Heart right ventricle (tissue), 16 donors: ENCODE results near the gene ACVR2A. TPM values are rescaled to one million over a fixed set of nuclear protein-coding genes. Genes with fewer than 3 reads are reported as not detected.

Experiments used
- ATAC-seq, 8 donors: fragments of 200-7000 bp; cut with Tn5 transposase; one replicate each; pipeline ENCODE4 v1.9.1; 2020; ENCODE audit warnings: mild to moderate bottlenecking in 8 of 8, moderate library complexity in 8 of 8, moderate number of reproducible peaks in 1 of 8
- DNase-seq, 2 donors: peaks; one replicate each; pipeline ENCODE4 v3.0.0-alpha.2; 2020
- H3K27ac ChIP-seq, 10 donors: fragments of 200-600 bp; sonication (generic) in 2 of 10; one replicate each; pipeline versions ENCODE4 v1.5.0 to v1.8.0; 2020 to 2022; ENCODE audit warnings: mild to moderate bottlenecking in 3 of 10
- H3K27me3 ChIP-seq, 7 donors: fragments of 200-600 bp; one replicate each; pipeline ENCODE4 v1.8.0; 2021 to 2022; ENCODE audit warnings: mild to moderate bottlenecking in 2 of 7
- H3K36me3 ChIP-seq, 9 donors: fragments of 200-600 bp; sonication (generic) in 1 of 9; one replicate each; pipeline versions ENCODE4 v1.5.0 to v1.8.0; 2020 to 2022; ENCODE audit warnings: mild to moderate bottlenecking in 2 of 9
- H3K4me1 ChIP-seq, 9 donors: fragments of 200-600 bp; sonication (generic) in 1 of 9; one replicate each; pipeline versions ENCODE4 v1.5.0 to v1.8.0; 2020 to 2022; ENCODE audit warnings: mild to moderate bottlenecking in 4 of 9
- H3K4me3 ChIP-seq, 10 donors: fragments of 200-600 bp; sonication (generic) in 2 of 10; one replicate each; pipeline versions ENCODE4 v1.5.0 to v1.8.0; 2020 to 2022; ENCODE audit warnings: mild to moderate bottlenecking in 7 of 10, moderate library complexity in 2 of 10
- H3K9me3 ChIP-seq, 11 donors: fragments of 200-600 bp in 10 of 11; sonication (generic) in 2 of 11; one replicate each; pipeline versions ENCODE4 v1.5.0 to v1.8.0; 2013 to 2022; ENCODE audit warnings: mild to moderate bottlenecking in 2 of 11, control low read depth in 1 of 11, moderate library complexity in 1 of 11
- CTCF ChIP-seq, 9 donors: fragments of 200-600 bp; sonication (generic) in 2 of 9; IDR thresholded peaks; one replicate each; pipeline versions ENCODE4 v1.5.0 to v1.8.0; 2021 to 2022; ENCODE audit warnings: antibody characterized with exemption in 9 of 9, mild to moderate bottlenecking in 5 of 9, moderate library complexity in 1 of 9
- WGBS, 2 donors: extraction: QIAGEN DNeasy Blood & Tissue Kit; methylation state at CpG; one replicate each; pipeline ENCODE4 v1.1.7; 2013; ENCODE audit warnings: inconsistent platforms in 1 of 2; 5-methylcytosine and 5-hydroxymethylcytosine counted together
- intact Hi-C, 10 donors: fragments of 100-400 bp; cut with DNase I; formaldehyde crosslinking; loops; one replicate each; pipeline versions ENCODE4 v1.11.1 to v1.14.2; 2022
- polyA plus RNA-seq, 2 donors: library from polyadenylated mRNA; stranded (reverse); fragments of 200-250 nt; gene quantifications; one replicate each; pipeline ENCODE4 v1.2.3, GENCODE V29; 2013
- total RNA-seq, 10 donors: library from RNA; stranded (reverse); fragmentation: NEBNext Ultra II Directional in 3 of 10; extraction: Animal tissue kit (Norgen Biotek cat#: 25700) in 3 of 10; gene quantifications; one replicate each; pipeline versions ENCODE4 v1.2.1 to v1.2.4, GENCODE V29; 2021 to 2023
- donor health status: Arrhythmogenic right ventricular cardiomyopathy.
- donor health status: ischemic (EF 13 %, LVEDD 7.1; RV severe dilation, severe dysfunction).
- donor health status: healthy with polysubstance abuse.
- donor health status: DM: no; HTN: yes; CAD: no.
- donor health status: DM: no; HTN: no; CAD: no.
- donor health status: ischemic (EF 25% LVEDD 6.9; RV normal size, moderate dysfunction).
- donor health status: ischemic (EF 25% LVEDD 5.7; RV mildly dilated, moderate dysfunction).
- donor health status: healthy.
- donor health status: DM: yes; HTN: yes; CAD: no.
- donor health status: Ischemic cardiomyopathy.
- donor health status: ischemic (EF 35%, LVEDD 5.7; RV mildly dilated, moderate dysfunction).
- donor health status: nonischemic (EF 11% LVEDD 7.7; RV severe dilation, severe dysfunction).
- donor health status: DM: yes; HTN: yes; CAD: no.
- donor health status: PGD.
- donor health status: ischemic (EF 29% LVEDD 5.4; RV normal size, mild dysfunction).
- donor health status: nonischemic (EF 23%, LVEDD 6.1; RV moderate dilation, normal function).

Gene ACVR2A
- total and polyA plus RNA-seq, 12 donors = 2.7 to 14.4 (median 11.2) TPM

GRCh38 chr2:147976102-147976501, 131.3 kb downstream of the ACVR2A start:
- H3K27ac ChIP-seq = no peak overlapping the region
- DNase-seq (no peak), ATAC-seq (no peak)
- H3K27me3 ChIP-seq = no peaks in the 10 kb centered on the region
- 91 to 99% methylated on average over 2 of the region's 2 CpGs for WGBS, 2 donors
- intact Hi-C loops = no loop called here
- no peak for TF ChIP-seq CTCF (IDR thresholded peaks at IDR 0.05)
- H3K4me1 ChIP-seq = peaks cover 0 to 9% (median 0%) of the 10 kb centered on the region in 9 donors
- no peak overlapping the region for H3K4me3 ChIP-seq
- H3K36me3 ChIP-seq = peaks cover 0 to 28% (median 8%) of the 10 kb centered on the region in 9 donors
- peaks cover 0 to 5% (median 0%) of the 10 kb centered on the region in 11 donors for H3K9me3 ChIP-seq

GRCh38 chr2:147977679-147978078, 132.8 kb downstream of the ACVR2A start:
- peaks cover 0 to 18% (median 0%) of the 10 kb centered on the region in 9 donors for H3K4me1 ChIP-seq
- intact Hi-C loops = no loop called here

More at GRCh38 chr2:147977679-147978078, 132.8 kb downstream of the ACVR2A start:
- Histone ChIP-seq H3K27ac (no peak overlapping the region), H3K36me3 (peaks cover 0 to 12% (median 5%) of the 10 kb centered on the region in 9 donors), H3K4me3 (no peak overlapping the region), H3K9me3 (peaks cover 0 to 5% (median 0%) of the 10 kb centered on the region in 11 donors), H3K27me3 (no peaks in the 10 kb centered on the region)
- ATAC-seq (peak in 2 of 8 donors; percentile 12 to 37), DNase-seq (no peak)
- no peak for TF ChIP-seq CTCF (IDR thresholded peaks at IDR 0.05)
- WGBS, 2 donors = 93 to 99% methylated on average over 3 of the region's 3 CpGs

Other genes with a start within 250 kb of the ACVR2A start
- 10 to 100 TPM; 33.8 to 51.7 (median 39.2) TPM for gene ORC4, start 175.7 kb downstream of the ACVR2A start, total RNA-seq
- gene ORC4, start 175.7 kb downstream of the ACVR2A start, polyA plus RNA-seq = 10 to 100 TPM in 1 of 2 donors, 1 to 10 TPM in 1; 8.4 to 13.5 TPM
- 10 to 100 TPM; 22.6 to 39.8 (median 35.6) TPM for gene MBD5, start 176.1 kb downstream of the ACVR2A start, total RNA-seq
- gene MBD5, start 176.1 kb downstream of the ACVR2A start, polyA plus RNA-seq = 1 to 10 TPM; 3.4 to 7.8 TPM